Measurements from ENCODE around the gene B4GALT4.

DNA sequence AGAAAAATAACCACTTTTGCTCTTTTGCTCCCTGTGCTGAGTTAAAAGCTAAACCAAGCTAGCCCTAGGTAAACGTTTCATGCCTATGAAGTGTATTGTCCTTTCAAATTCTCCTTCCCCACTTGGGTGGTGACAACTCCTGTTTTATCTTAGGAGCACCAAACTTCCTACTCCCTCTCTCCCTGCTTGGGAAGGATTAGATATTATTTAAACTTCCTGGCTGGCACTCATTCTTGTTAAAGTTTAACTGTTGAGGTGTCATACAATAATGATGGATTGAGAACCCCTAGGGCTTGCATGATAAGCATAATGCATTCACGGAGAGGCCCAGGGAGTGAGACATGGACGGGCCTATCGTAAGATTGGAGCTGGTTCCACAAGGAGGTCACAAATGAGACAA lies 29.5 kb downstream of the B4GALT4 start:
- TF ChIP-seq CTCF (IDR thresholded peaks at IDR 0.05; ENCODE audit: insufficient read depth, low read length) (no peak), POLR2AphosphoS5 (IDR thresholded peaks at IDR 0.05; ENCODE audit: low read depth) (no peak), GABPA (IDR thresholded peaks at IDR 0.05; ENCODE audit: low read depth) (no peak)
- TF ChIP-seq, protein P1, sequence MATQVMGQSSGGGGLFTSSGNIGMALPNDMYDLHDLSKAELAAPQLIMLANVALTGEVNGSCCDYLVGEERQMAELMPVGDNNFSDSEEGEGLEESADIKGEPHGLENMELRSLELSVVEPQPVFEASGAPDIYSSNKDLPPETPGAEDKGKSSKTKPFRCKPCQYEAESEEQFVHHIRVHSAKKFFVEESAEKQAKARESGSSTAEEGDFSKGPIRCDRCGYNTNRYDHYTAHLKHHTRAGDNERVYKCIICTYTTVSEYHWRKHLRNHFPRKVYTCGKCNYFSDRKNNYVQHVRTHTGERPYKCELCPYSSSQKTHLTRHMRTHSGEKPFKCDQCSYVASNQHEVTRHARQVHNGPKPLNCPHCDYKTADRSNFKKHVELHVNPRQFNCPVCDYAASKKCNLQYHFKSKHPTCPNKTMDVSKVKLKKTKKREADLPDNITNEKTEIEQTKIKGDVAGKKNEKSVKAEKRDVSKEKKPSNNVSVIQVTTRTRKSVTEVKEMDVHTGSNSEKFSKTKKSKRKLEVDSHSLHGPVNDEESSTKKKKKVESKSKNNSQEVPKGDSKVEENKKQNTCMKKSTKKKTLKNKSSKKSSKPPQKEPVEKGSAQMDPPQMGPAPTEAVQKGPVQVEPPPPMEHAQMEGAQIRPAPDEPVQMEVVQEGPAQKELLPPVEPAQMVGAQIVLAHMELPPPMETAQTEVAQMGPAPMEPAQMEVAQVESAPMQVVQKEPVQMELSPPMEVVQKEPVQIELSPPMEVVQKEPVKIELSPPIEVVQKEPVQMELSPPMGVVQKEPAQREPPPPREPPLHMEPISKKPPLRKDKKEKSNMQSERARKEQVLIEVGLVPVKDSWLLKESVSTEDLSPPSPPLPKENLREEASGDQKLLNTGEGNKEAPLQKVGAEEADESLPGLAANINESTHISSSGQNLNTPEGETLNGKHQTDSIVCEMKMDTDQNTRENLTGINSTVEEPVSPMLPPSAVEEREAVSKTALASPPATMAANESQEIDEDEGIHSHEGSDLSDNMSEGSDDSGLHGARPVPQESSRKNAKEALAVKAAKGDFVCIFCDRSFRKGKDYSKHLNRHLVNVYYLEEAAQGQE (IDR thresholded peaks at IDR 0.05; ENCODE audit: insufficient replicate concordance, low read depth): no peak
